ENCODE measurements around the gene SLC26A11. TPM values are rescaled to one million over a fixed set of nuclear protein-coding genes. Genes with fewer than 3 reads are reported as not detected.

The SLC26A11 gene
- total and polyA plus RNA-seq, 2 of the 13 experiments (the other 11 are each of a cell fraction or from before 2014, with no cell fraction given) = 8.7 to 13.2 TPM

DNA sequence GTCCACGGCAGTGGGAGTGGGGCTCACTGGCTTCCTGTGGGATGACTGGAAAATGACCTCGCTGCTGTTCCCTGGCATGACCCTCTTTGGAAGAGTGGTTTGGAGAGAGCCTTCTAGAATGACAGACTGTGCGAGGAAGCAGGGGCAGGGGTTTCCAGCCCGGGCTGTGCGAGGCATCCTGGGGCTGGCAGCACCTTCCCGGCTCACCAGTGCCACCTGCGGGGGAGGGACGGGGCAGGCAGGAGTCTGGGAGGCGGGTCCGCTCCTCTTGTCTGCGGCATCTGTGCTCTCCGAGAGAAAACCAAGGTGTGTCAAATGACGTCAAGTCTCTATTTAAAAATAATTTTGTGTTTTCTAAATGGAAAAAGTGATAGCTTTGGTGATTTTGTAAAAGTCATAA lies 32.6 kb downstream of the SLC26A11 start (continued):
- TF ChIP-seq, protein P1, sequence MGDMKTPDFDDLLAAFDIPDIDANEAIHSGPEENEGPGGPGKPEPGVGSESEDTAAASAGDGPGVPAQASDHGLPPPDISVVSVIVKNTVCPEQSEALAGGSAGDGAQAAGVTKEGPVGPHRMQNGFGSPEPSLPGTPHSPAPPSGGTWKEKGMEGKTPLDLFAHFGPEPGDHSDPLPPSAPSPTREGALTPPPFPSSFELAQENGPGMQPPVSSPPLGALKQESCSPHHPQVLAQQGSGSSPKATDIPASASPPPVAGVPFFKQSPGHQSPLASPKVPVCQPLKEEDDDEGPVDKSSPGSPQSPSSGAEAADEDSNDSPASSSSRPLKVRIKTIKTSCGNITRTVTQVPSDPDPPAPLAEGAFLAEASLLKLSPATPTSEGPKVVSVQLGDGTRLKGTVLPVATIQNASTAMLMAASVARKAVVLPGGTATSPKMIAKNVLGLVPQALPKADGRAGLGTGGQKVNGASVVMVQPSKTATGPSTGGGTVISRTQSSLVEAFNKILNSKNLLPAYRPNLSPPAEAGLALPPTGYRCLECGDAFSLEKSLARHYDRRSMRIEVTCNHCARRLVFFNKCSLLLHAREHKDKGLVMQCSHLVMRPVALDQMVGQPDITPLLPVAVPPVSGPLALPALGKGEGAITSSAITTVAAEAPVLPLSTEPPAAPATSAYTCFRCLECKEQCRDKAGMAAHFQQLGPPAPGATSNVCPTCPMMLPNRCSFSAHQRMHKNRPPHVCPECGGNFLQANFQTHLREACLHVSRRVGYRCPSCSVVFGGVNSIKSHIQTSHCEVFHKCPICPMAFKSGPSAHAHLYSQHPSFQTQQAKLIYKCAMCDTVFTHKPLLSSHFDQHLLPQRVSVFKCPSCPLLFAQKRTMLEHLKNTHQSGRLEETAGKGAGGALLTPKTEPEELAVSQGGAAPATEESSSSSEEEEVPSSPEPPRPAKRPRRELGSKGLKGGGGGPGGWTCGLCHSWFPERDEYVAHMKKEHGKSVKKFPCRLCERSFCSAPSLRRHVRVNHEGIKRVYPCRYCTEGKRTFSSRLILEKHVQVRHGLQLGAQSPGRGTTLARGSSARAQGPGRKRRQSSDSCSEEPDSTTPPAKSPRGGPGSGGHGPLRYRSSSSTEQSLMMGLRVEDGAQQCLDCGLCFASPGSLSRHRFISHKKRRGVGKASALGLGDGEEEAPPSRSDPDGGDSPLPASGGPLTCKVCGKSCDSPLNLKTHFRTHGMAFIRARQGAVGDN (CRISPR knock-in tag; IDR thresholded peaks at IDR 0.05) = peak; percentile 17; the same call in 1 of the 2 replicates
- TF ChIP-seq RNF2 (conservative IDR thresholded peaks at IDR 0.05; ENCODE audit: low read depth) (no peak), ZNF121 (CRISPR knock-in tag; IDR thresholded peaks at IDR 0.05) (0 out of 2 replicates have a peak, but pooled peaks have one; percentile 38), GABPB1 (CRISPR knock-in tag; IDR thresholded peaks at IDR 0.05) (peak; percentile 14; the same call in 1 of the 2 replicates), POLR2G (IDR thresholded peaks at IDR 0.05; ENCODE audit: low read depth, low read length) (no peak), ZNF644 (CRISPR knock-in tag; IDR thresholded peaks at IDR 0.05; ENCODE audit: low read depth) (no peak), REPIN1 (CRISPR knock-in tag; IDR thresholded peaks at IDR 0.05; ENCODE audit: borderline replicate concordance, low read depth) (no peak), JARID2 (CRISPR knock-in tag; IDR thresholded peaks at IDR 0.05; ENCODE audit: insufficient replicate concordance) (no peak), HES4 (CRISPR knock-in tag; IDR thresholded peaks at IDR 0.05; ENCODE audit: borderline replicate concordance) (no peak), ZNF878 (CRISPR knock-in tag; IDR thresholded peaks at IDR 0.05) (no peak), JDP2 (CRISPR knock-in tag; IDR thresholded peaks at IDR 0.05; ENCODE audit: borderline replicate concordance) (no peak), ZNF256 (CRISPR knock-in tag; conservative IDR thresholded peaks at IDR 0.05) (no peak), TAF15 (IDR thresholded peaks at IDR 0.05; ENCODE audit: low read depth, low read length, poor library complexity, severe bottlenecking) (no peak), NKX3-1 (CRISPR knock-in tag; IDR thresholded peaks at IDR 0.05) (no peak), ATAD3A (CRISPR knock-in tag; IDR thresholded peaks at IDR 0.05) (no peak), ZNF790 (CRISPR knock-in tag; IDR thresholded peaks at IDR 0.05; ENCODE audit: borderline replicate concordance) (no peak), ZNF235 (CRISPR knock-in tag; IDR thresholded peaks at IDR 0.05; ENCODE audit: borderline replicate concordance) (no peak), FOXM1 (CRISPR knock-in tag; IDR thresholded peaks at IDR 0.05) (no peak), IKZF1 (IDR thresholded peaks at IDR 0.05) (no peak)
- TF ChIP-seq, protein P2, sequence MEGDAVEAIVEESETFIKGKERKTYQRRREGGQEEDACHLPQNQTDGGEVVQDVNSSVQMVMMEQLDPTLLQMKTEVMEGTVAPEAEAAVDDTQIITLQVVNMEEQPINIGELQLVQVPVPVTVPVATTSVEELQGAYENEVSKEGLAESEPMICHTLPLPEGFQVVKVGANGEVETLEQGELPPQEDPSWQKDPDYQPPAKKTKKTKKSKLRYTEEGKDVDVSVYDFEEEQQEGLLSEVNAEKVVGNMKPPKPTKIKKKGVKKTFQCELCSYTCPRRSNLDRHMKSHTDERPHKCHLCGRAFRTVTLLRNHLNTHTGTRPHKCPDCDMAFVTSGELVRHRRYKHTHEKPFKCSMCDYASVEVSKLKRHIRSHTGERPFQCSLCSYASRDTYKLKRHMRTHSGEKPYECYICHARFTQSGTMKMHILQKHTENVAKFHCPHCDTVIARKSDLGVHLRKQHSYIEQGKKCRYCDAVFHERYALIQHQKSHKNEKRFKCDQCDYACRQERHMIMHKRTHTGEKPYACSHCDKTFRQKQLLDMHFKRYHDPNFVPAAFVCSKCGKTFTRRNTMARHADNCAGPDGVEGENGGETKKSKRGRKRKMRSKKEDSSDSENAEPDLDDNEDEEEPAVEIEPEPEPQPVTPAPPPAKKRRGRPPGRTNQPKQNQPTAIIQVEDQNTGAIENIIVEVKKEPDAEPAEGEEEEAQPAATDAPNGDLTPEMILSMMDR (CRISPR knock-in tag; IDR thresholded peaks at IDR 0.05) = peak; percentile 67
- TF ChIP-seq, protein P3, sequence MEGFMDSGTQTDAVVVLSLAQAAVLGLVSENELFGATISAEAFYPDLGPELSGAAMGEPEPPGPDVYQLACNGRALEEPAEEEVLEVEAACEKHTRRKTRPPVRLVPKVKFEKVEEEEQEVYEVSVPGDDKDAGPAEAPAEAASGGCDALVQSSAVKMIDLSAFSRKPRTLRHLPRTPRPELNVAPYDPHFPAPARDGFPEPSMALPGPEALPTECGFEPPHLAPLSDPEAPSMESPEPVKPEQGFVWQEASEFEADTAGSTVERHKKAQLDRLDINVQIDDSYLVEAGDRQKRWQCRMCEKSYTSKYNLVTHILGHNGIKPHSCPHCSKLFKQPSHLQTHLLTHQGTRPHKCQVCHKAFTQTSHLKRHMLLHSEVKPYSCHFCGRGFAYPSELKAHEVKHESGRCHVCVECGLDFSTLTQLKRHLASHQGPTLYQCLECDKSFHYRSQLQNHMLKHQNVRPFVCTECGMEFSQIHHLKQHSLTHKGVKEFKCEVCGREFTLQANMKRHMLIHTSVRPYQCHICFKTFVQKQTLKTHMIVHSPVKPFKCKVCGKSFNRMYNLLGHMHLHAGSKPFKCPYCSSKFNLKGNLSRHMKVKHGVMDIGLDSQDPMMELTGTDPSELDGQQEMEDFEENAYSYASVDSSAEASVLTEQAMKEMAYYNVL (CRISPR knock-in tag; IDR thresholded peaks at IDR 0.05; ENCODE audit: borderline replicate concordance) = no peak
- TF ChIP-seq, protein P4, sequence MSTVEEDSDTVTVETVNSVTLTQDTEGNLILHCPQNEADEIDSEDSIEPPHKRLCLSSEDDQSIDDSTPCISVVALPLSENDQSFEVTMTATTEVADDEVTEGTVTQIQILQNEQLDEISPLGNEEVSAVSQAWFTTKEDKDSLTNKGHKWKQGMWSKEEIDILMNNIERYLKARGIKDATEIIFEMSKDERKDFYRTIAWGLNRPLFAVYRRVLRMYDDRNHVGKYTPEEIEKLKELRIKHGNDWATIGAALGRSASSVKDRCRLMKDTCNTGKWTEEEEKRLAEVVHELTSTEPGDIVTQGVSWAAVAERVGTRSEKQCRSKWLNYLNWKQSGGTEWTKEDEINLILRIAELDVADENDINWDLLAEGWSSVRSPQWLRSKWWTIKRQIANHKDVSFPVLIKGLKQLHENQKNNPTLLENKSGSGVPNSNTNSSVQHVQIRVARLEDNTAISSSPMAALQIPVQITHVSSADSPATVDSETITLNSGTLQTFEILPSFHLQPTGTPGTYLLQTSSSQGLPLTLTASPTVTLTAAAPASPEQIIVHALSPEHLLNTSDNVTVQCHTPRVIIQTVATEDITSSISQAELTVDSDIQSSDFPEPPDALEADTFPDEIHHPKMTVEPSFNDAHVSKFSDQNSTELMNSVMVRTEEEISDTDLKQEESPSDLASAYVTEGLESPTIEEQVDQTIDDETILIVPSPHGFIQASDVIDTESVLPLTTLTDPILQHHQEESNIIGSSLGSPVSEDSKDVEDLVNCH (CRISPR knock-in tag; IDR thresholded peaks at IDR 0.05) = no peak

Measured in HepG2 (cell line).